HG03571 (cell line): ENCODE results near the gene VCL.
"Not testable (repeated sequence)": the region's sequence is repeated elsewhere in the genome, so short reads cannot be mapped to it uniquely, and the experiment has no call there.

Source experiments
- ATAC-seq: cut with Tn5 transposase; IDR thresholded peaks from one replicate; pipeline ENCODE4 v1.9.1; 2021; ENCODE audit not compliant: unreplicated experiment

Gene VCL

DNA sequence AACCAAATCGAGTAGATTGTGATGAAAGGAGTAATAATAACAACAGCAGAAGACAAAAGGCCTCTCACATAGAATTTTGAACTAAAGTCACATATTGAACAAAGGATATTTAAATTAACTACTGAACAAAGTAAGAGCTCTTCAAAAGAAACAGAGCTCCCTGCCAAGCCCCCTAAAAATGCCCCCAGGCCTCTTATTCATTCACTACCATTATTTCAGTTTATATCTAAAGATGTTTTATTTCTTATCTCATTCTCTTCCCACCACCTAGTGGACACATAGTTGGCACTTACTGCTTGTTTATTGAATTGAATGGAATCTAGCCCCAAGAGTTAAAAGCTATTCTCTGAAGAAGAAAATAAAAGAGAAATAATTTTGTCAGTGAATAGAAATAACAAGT, 37.4 kb downstream of the VCL start:
- ATAC-seq, result no peak

DNA sequence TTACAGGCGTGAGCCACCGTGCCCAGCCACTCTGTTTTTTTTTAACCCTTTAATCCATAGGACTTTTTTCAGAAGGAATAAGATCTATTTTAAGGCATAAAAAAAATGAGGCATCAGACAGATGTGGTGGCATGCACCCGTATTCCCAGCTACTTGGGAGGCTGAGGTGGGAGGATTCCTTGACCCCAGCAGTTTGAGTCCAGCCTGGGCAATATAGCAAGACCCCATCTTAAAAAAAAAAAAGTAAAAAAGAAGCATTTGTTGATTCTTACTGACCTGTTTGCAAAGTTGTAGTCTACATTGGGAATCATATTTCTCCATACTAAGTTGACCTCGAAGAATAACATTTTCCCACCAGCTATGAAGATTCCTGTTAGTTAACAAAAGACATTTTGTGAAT, 38.6 kb downstream of the VCL start:
- no peak for ATAC-seq

DNA sequence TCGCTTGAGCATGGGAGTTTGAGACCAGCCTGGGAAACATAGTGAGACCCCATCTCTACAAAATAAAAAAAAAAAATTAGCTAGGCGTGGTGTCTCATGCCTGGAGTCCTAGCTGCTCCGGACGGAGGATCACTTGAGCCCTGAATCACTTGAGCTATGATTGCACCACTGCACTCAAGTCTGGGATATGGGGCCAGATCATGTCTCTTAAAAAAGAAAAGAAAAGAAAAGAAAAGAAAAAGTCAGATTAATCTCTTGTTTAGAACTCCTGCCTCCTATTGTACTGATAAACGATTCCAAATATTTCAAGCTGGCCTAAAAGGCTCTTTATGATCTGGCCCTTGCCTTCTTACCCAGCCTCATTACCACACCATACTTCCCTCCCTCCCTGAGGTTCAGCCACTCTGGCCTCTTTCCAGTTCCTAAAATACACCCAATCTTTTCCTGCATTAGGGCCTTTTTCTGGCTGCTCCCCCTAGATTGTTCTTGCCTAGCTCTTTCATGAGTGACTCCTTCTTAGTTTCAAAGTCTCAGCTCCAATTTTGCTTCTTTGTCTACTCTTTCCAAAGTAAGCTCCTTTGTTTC, 41.7 kb downstream of the VCL start:
- no peak for ATAC-seq

DNA sequence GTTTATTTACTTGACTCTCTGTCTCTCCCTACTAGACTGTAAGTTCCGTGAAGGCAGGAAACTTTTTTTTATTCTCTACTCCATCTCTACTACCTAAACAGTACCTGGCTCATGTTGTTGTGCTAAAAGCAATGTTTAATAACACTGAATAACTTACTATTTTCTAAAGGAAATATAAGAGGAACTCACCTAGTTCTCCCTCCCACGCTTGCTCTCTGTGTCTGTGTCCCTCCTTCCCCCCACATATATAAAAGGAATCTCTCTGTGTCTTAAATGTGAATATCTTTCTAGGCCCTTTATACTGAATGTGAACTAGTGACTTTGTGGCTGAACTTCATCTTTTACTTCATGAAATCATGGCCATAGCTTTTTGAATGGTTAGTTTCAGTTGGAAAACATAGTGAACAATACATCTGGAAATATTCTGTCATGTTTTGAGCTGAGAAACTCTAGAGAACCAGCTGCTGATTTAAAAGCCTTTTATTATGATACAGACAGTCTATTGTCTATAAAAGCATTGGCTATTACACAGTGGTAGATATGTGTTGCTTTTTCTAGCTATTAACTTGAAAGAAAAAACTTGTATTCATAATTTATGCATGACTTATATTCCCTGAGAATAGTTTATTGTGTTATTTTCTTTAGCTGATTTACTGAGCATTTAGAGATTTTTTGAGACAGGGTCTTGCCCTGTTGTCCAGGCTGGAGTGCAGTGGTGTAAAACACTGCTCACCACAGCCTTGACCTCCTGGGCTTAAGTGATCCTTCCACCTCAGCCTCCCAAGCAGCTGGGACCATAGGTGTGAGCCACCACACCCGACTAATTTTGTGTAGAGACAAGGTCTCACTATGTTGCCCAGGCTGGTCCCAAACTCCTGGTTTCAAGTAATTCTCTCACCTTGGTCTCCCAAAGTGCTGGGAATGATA, 42.5 kb downstream of the VCL start:
- no peak for ATAC-seq

DNA sequence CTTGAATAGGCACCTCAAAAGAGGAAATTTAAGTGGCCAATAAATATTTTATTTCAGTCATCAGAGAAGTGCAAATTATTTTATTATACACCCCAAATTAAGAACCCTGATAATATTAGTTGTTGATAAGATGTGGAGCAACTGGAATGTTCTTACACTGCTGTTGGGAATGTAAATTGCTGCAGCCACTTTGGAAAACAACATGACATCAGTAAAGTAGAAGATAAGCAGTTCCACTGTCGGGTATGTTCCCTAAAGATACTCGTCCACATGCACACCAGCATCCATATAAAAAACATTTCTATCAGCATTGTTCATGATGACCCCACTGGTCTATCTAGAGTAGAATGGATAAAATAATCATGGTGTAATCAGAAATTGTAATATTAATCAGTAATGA, 46.5 kb downstream of the VCL start:
- ATAC-seq, result no peak

DNA sequence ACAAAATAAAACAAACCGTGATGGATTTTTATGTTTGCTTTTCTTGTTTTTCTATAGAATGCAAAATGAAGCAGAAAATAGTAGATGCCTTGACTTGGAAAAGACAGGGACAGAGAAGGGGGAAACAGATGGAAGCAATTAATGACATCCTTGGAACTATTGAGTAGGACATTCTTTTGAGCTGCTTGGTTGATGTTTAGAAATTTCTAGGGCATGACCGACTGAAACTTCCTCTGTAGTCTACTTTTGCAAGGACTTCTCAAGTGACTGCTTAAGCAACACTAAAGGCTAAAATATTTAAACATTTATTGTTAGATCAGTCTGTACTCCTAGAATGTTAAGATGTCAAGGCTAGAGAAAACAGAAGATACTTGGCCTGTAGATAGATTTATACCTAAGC, 49.4 kb downstream of the VCL start:
- ATAC-seq, result no peak

DNA sequence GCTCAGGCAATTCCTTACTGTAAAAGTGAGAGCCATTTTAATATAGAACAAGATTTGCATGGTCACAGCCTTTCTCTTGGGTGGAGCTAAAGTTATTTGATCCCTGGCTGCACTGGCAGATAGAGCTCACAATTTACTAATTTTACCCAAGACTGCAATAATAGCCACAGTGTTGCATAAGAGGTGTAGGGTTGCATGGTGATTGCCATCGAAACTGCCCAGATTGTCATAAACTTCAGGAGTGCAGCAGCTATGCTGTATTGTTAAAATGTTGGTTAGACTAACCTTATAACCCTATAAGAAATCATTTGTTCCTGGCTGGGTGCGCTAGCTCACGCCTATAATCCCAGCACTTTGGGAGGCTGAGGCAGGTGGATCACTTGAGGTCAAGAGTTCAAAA, 50.0 kb downstream of the VCL start:
- ATAC-seq, result no peak

DNA sequence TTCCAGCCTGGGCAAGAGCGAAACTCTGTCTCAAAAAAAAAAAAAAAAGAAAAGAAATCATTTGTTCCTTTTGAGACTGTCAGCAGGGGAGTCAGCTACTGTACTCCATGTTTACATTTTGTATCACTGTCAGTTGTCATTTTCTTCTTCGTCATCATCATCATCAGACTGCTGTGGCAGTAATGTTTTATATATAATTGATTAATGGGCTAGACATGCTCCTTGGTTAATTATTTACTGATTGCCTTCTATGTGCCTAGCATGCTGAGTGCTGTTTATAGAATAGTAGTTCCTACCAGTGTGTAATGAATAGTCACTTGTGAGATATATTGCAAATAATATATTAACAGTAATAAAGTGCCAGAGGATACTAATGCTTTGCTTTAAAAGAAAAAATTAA, 50.5 kb downstream of the VCL start:
- ATAC-seq, result no peak

DNA sequence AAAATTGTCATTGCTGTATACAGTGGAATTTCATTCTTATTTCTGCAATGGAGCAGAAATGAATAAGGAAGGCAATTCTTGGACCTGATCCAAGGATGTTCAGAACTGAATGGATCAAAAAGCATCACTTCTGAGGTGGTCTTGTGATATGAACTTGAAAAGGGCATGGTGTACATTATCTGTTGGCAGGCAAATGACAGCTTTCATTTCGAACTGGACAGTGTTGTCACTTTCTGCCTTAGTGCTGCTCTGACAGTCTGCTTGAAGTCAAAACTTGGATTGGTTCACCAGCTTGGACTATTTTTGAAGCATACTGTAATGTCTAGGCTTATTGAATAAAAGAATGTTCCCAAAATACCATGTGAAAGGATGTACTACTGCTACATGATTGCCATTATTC, 52.0 kb downstream of the VCL start:
- ATAC-seq, result no peak

DNA sequence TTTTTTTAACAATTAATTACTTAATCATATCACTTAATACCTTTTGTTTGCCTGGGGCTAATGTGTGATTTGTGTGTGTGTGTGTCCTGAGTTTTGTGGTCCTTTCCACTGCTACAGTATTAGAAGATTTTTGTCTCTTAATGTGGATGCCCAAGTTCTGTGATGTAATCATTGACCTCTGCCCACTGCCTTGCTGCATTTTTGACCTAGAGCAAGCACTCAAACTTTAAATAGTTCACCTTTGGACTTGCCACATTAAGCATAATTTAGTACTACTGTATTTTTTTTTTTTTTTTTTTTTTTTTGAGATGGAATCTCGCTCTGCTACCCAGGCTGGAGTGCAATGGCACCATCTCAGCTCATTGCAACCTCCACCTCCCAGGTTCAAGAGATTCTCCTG, 52.7 kb downstream of the VCL start:
- no peak for ATAC-seq

DNA sequence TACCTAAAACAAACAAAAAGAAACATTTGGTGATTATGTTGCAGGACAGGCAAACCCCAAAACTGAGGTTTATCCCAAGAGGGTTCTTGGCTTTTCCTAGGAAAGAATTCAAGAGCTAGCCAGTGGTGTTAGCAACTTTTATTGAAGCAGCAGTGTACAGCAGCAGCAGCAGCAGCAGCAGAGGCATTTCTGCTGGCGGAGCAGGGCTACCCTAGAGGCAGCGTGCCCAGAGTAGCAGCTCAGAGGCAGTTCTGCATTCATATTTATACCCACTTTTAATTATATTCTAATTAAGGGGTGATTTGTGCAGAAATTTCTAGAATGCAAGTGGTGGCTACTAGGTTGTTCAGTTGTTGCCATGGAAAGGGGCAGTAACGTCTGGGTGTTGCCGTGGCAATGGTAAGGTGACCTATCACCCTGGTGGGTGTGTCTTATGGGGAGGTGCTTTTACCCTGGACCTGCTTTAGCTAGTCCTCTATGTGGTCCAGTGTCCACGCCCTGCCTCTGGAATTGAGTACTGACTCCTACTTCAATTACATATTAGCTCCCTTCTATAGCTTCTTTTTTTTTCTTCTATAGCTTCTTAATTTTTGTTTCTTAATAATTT, 53.9 kb downstream of the VCL start:
- no peak for ATAC-seq

DNA sequence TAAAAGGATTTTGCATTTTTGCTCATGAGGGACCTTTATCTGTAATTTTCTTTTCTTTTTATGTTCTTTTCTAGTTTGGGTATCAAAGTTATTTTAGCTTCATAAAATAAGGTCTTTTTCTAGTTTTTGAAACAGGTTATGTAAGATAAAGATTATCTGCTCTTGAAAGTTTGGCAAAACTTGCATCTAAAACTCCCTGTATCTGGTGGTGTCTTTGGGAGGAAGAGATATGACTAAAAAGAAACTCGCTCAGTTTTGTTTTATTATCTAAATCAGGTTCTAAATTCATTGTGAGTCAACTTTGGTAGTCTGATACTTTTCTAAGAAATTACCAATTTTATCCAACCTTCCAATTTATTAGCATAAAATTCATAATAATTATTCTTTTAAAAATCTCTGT, 55.1 kb downstream of the VCL start:
- no peak for ATAC-seq

DNA sequence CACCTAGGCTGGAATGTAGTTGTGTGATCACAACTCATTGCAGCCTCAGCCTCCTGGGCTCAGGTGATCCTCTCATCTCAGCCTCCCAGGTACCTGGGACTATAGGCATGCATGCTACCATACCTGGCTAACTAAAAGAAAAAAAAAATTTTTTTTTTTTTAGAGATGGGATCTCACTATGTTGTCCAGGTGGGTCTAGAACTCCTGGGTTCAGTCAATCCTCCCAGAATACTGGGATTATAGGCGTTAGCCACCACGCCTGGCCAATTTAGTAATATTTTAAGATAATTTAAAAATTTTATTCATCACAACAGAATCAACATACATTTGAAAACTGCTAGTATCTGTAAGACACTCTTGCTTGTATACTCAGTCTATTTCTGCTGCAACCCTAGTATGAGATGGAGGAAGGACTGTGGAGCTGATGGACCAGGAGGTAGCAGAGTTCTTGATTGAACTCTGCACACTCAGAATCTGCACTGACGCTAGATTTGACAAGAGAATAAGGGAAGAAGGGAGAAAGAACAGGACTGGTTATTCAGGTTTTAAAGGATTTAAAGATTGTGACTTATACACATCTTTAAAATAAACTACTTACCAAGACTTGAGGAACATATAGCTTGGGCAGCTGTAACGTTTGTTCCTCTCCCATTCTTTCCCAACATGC, 57.6 kb downstream of the VCL start:
- ATAC-seq, result no peak

DNA sequence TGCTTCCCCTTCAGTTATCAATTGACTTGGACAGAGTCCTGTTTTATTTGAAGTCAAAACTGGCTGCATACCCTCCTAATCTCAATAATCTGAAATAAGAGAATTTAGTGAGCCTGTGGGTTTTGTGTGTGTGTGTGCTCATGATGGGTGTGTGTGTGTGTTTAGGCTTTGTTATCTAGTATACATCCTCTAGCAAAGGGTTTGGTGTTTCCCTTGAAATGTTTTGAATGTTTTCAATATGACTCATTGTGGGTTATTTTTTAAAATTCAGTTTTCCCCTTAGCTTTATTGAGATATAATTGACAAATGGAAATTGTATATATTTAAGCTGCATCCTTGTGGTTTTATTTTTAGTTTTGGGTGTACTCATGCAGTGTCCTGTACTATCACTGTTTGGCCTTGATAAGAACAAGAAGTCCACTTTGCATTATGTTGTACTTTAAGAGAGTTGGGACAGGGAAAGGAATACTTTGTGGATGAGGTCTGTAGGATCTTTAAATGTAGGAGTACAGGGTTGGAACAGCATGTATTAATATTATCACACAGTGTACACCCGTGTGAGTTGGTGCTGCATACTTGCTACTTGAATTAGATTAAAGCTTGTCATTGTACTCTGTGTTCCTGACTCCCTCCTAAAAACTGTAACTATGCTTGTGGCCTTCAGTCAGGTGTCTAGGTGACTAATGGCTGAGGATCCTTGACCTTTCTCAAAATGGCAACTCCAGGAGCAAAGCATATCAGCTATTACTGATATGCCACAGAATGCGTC, 58.3 kb downstream of the VCL start:
- no peak for ATAC-seq

DNA sequence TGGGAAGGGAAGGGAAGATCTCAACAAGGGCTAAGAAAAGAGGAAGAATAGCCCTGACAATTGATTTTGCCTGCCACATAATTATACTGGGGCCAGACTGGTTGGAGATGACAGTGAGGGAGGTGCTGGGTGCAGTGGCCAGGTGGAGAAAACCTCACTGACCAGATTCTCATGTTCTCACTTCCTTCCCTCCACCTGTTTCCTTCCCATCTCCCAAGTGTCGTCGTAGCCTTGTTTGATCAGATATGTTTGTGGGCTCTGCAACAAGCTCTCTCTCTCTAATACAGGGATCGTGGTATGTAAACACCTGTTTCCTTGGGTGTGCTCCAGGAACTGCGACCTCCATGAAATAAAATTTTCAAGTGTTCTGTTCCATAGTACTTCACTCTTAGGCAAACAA, 60.2 kb downstream of the VCL start:
- no peak for ATAC-seq

DNA sequence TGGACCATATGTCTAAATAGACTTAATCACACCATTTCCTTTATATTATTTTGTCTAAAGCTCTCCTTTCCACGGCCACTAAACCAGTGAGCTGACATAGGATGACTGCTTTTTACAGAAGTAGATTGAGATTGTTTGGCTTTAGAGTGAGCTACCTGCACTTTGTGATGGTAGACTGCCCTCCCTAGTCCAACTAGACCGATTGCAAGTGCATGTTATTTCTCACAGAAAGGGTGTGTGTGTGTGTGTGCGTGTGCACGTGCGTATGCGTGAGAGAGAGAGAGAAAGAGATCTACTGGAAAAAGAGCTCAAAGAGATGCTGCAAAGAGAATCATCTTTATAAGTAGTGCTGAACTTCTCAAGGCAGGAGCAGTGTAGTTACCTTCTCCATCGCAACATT, 60.7 kb downstream of the VCL start:
- no peak for ATAC-seq

DNA sequence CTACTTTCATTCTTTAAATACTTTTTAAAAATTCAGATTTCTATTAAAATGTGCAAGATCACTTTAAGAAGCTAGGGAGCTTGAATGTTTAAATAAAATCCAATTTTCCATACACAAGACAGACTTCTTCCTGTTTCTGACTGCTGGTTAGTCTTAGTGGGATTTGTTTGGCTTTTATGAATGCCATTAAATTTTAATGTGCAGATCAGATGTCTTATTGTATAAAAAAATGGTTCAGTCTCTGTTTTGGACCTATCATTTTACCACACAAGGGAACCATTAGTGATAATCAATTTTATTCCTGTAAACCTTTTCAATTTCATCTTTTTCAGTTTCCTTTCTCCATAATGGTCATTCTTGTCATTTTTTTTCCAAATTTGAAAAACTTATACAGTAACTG, 63.2 kb downstream of the VCL start:
- no peak for ATAC-seq

DNA sequence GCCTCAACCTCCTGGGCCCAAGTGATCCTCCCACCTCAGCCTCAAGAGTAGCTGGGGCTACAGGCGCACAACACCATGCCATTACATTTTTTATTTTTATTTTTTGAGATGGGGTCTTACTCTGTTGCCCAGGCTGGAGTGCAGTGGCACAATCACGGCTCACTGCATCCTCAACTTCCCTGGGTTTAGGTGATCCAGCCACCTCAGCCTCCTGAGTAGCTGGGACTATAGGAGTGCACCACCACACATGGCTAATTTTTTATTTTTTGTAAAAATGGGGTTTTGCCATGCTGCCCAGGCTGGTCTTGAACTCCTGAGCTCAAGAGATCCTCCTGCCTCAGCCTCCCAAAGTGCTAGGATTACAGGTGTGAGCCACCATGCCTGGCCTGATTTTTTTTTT, 64.1 kb downstream of the VCL start:
- ATAC-seq, result not testable (repeated sequence)

DNA sequence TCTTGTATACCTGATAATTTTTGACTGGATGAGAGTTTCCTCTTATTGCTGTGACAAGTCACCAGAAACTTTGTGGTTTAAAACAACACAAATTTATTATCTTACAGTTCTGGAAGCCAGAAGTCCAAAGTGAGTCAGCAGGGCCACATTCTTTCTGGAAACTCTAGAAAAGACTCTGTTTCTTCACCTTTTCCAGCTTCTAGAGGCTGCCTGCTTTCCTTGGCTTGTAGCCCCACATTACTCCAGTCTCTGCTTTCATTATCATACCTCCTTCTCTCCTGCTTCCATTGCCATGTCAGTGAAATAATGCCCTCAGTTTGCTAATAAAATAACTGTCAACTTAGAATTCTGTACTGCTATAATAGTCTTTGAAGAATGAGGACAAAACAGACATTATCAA, 65.3 kb downstream of the VCL start:
- ATAC-seq, result no peak

DNA sequence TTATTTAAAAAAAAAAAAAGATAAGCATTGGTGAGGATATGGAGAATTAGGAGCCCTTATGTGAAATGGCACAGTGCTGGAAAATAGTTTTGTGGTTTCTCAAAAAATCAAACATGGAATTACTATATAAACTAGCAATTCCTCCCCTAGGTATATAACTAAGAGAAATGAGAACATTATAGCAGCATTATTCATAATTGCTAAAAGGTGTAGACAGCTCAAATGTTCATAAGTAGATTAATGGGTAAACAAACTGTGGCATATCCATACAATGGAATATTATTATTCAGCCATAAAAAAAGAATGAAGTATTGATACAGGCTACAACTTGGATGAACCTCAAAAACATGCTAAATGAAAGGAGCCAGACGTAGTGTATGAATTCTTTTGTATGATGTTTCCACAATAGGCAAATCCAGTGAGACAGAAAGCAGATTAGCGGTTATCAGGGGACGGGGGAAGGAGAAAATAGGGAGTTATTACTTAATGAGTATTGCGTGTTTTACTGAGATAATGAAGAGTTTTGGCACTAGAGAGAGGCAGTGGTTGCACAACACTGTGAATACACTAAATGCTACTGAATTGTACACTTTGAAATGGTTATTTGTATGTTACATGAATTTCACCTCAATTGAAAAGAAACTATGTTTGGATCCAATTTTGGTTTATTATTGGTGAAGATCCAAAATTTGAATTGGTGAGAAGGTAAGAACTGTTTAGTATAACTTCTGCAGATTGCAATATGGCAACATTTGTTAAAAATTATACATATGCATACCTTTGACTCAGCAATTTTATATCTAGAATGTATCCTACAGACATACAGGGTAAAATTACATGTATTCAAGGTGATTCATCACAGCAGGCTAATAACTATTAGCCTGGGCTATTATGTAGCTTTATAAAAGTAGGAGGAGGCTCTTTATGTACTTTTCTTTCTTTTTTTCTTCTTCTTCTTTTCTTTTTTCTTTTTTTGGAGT, 69.7 kb downstream of the VCL start:
- no peak for ATAC-seq
